G401 (cell line): ENCODE measurements around the gene CBX3. TPM values are rescaled to one million over a fixed set of nuclear protein-coding genes. Genes with fewer than 3 reads are reported as not detected.
A peak's percentile ranks its signal among the peaks of the same experiment; 100 is the strongest.
"Not testable (repeated sequence)": the region's sequence is repeated elsewhere in the genome, so short reads cannot be mapped to it uniquely, and the experiment has no call there.

ENCODE experiments used
- DNase-seq: peaks from one replicate; pipeline ENCODE4 v3.0.0-alpha.2; 2015; ENCODE audit warnings: low spot score
- in situ Hi-C: cut with HindIII; loops from 2 replicates; pipeline ENCODE4 v1.10.0; 2016; ENCODE audit warnings: low sequenced_read_pairs, mixed read lengths
- total RNA-seq: library from RNA; depleted of rRNA; stranded (reverse); fragments of >200 nt; shearing (Covaris generic); gene quantifications from 2 replicates; pipeline ENCODE4 v1.2.3, GENCODE V29; 2014; rRNA removed

CBX3 gene
- 344 and 437 TPM in 2 replicates for total RNA-seq

DNA sequence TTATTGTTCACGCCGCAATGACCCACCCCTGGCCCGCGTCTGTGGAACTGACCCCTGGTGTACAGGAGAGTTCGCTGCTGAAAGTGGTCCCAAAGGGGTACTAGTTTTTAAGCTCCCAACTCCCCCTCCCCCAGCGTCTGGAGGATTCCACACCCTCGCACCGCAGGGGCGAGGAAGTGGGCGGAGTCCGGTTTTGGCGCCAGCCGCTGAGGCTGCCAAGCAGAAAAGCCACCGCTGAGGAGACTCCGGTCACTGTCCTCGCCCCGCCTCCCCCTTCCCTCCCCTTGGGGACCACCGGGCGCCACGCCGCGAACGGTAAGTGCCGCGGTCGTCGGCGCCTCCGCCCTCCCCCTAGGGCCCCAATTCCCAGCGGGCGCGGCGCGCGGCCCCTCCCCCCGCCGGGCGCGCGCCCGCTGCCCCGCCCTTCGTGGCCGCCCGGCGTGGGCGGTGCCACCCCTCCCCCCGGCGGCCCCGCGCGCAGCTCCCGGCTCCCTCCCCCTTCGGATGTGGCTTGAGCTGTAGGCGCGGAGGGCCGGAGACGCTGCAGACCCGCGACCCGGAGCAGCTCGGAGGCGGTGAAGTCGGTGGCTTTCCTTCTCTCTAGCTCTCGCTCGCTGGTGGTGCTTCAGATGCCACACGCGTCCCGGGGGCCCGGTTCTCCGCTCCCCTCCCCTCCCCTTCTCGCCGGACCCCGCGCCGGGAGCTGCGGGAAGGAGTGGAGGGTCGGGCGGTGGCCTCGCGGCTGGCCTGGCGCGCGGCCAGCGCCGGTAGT lies at the start of gene CBX3:
TSS of gene CBX3 (plus strand) at position 499 of the 772 bp plus-strand sequence. CDS start 1,254 bp downstream, outside the sequence.
- in situ Hi-C loops: no loop called here
- DNase-seq: peak; percentile 86

- peak; percentile 68 for DNase-seq
- in situ Hi-C loops: no loop called here
Observed at GRCh38 chr7:26151953-26152781, 49.4 kb upstream of the CBX3 start, which contains the start of gene NFE2L3. Gene NFE2L3 (plus strand): TSS chr7:26152198. CDS start chr7:26152499, 301 bp downstream.

GRCh38 chr7:26152782-26153240 lies 48.7 kb upstream of the CBX3 start:
- in situ Hi-C loops, DNase-seq: not testable (repeated sequence)

GRCh38 chr7:26153241-26153822 lies 48.2 kb upstream of the CBX3 start:
- peak; percentile 12 for DNase-seq
- in situ Hi-C loops: no loop called here

- in situ Hi-C loops: no loop called here
- DNase-seq: peak; percentile 24
Observed at GRCh38 chr7:26153823-26154783, 47.4 kb upstream of the CBX3 start.

DNA sequence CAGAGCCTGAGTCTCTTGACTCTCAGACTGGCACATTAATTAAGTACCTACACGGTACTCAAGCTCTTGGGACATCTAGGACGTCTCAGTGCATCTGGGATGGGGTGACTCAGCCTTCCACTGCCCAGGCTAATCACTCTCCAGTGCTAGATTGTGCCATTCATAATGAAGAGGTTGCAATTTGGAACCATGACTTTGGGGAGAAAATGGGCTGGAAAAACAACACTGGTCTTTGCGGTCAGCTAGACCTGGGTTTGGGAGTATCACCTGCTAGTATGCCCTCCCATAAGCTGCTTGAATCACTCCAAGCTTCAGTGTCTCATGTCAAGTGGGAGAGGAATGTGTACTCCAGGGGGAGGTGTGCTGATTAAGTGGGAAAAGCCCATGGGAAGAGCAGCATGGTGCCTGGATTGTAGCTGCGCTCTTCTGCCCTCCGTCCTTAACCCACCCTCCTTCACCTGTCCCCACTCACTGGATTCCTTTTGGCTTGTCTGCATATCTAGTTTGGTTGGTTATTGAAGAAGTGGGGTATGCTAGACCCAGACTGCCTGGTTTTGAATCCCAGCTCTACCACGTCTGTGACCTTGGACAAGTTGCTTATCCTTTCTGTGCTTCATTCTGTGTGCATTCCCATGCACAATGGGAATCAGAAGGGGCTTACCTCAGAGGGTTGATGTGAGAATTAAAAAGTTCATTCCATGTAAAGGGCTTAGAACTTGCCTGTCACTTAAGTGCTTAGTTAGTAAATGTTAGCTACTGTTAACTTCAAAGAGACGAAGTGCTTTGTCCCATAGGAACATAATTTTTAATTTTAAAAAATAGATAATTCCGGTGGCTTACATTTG lies 45.8 kb upstream of the CBX3 start:
- no peak for DNase-seq
- in situ Hi-C loops: no loop called here

DNA sequence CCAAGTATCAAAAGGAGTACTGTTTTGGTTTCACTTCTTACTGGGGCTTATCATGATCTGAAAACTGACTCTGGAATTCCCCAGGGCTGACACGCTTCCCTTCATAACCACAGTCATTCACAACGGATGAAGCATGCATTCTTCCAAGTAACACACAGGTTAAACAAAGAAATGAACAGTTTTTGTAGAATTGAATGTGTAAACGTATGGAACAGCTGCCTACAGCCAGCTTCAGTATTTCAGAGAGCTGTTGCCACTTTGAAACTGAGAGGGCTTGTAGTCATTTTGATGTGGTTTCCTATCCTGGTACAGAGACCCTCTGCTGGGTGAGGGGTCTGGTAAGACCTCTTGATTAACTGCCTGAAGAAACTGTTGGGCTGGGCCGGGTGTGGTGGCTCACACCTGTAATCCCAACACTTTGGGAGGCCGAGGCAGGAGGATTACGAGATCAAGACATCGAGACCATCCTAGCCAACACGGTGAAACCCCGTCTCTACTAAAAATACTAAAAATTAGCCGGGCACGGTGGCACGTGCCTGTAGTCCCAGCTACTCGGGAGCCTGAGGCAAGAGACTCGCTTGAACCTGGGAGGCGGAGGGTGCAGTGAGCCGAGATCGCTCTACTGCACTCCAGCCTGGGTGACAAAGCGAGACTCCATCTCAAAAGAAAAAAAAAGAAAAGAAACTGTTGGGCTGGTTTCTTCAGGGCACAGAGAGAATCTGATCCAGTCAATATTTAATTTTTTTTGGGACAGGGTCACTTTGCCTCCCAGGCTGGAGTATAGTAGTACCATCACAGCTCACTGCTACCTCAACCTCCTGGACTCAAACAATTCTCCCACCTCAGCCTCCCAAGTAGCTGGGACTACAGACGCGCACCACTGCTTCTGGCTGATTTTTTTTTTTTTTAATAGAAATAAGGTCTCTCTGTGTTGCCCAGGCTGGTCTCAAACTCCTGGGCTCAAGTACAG lies 44.8 kb upstream of the CBX3 start:
- DNase-seq: no peak
- in situ Hi-C loops: no loop called here

DNA sequence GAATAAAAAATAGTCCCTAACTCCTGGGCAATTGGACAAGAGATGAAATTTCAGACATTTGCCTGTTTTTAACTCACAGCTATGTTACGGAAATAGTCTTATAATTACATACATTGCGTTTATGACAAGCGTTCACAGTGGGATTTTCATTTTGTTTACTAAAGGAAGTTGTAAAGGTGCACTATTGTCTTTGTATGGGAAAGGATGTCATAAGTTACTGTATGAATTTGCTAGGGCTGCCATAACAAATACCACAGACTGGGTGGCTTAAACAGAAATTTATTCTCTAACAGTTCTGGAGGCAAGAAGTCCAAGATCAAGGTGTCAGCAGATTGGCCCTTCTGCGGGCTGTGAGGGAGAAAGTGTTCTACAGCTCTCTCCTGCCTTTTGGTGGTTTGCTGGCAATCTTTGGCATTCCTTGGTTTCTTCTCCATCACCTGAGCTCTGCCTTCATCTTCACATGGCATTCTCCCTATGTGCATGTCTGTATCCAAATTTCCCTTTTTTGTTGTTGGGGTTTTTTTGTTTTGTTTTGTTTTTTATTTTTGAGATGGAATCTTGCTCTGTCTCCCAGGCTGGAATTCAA lies 43.9 kb upstream of the CBX3 start:
- in situ Hi-C loops: no loop called here
- DNase-seq: no peak

- in situ Hi-C loops: no loop called here
- no peak for DNase-seq
Observed at GRCh38 chr7:26159243-26159642, 42.3 kb upstream of the CBX3 start.

DNA sequence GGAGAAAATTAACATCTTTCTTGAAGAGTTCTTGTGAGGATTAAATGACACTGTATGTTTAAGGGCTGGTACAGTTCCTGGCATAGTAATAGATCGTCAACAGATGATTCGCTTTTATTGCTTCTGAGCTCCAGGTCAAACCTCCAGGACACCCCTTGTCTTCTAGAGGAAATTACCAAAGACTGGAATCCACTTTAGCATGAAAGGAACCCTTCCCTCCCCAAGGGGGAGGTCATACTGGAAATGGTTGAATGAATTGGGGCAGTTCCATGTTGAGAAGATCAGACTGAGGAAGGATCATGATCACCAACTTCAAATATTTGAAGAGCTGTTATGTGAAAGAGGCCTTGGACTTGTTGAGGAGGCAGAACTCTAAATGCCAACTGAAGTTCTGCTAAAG lies 40.6 kb upstream of the CBX3 start:
- in situ Hi-C loops: no loop called here
- no peak for DNase-seq

DNA sequence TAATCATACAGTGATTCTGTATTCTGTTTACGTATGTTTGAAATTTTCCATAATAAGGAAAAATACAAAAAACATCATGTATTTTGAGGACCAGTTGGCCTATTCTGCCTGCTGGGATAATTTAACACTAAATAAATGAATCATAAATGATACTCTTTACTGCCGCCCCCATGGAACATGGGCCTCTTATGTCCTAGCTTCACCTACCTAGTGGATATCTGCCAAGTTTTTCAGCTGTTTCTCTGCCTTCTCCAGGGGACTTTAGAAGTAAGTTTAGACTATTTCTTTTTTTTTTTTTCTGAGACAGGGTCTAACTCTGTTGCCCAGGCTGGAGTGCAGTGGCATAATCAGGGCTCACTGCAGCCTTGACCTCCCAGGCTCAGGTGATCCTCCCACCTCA lies 39.1 kb upstream of the CBX3 start:
- in situ Hi-C loops: no loop called here
- DNase-seq: no peak

GRCh38 chr7:26163804-26164203 lies 37.7 kb upstream of the CBX3 start:
- in situ Hi-C loops, DNase-seq: not testable (repeated sequence)

DNA sequence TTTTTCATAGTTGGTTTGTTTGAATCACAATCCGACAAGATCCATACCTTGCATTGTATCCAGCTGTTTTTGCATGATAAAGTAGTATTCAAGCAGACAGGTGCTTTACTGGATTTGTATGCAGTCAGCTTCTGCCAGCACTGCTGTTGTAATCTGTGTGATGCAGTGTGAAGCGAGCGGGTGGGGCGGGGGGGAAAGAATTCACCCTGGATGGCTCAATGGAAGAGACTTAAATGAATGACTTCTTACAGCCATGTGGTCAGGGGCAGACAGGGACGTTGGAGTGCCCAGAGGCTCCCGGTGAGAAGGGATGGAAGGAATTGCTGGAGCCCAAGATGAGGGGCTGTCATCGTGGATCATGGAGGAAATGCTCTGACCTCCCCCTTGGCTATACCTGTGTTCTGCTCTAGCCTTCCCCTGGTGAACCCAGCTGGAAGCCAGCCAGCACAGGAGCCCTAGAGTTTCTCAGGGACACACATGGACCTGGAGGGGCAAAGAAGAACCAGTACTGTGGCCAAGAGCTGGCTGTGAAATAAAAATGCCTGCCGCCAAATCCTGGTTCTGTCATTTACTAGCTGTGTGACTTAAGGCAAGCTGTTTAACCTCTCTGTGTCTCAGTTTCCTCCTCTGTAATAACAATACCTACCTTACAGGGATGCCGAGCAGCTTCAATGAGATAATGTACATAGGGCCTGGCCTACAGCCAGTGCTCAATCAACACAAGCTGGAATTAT lies 35.4 kb upstream of the CBX3 start:
- DNase-seq: no peak
- in situ Hi-C loops: no loop called here

DNA sequence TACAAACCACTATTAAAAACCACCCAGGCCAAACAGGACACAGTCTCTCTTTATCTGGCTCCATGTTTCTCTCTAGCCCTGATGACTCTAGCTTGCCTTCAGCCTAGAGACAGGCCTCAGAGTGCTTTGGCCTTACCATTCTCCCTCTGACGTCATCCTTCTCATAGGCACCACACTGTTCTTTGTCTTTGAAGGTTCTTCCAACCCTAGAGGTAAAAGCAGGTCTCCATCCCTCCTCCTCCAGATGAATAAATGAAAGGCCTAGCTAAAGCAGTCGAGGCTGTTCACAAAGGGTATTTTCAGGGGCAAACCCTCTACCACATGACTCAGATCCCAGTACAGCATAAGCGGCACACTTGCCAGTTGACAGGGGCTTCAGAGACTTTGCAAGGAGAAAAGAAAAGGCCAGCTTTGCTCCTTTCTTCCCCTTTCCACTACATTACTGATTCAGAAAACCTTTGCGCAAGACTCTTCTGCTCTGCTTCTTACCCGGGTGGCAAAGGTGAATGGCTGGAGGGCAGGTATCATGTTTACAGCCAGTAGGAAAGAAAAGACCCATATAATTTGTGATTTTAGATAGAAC lies 34.8 kb upstream of the CBX3 start:
- DNase-seq: no peak
- in situ Hi-C loops: no loop called here

DNA sequence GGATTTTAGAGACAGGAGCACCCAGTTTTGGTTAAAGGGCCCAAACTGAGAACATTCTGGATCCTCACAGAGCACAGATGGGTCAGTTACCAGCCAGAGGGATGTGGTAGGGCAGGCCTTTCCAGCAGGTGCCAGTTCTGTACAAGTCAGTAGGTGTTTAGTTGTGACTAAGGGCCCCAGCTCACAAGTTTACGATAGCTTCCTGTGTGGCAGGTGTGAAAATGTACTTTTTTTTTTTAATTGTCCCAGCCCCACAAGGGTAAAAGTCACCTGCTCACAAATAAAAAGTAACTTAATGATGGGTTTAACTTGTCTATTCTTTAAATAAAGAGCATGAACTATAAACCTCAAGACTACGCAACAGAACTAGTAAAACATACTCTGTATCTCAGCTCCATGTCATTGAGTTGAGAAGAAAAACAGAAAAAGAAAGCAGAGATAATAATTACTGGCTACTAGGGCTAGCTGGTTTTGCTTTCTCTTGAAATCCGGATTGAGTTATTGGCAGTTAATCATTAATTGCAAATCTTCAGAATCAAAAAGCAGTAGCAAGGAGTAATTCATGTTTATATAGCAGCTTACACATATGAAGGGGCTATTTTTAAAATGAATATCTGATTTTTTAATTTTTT lies 34.1 kb upstream of the CBX3 start:
- in situ Hi-C loops: no loop called here
- DNase-seq: no peak
